ENCODE measurements around the gene BTBD9.

DNA sequence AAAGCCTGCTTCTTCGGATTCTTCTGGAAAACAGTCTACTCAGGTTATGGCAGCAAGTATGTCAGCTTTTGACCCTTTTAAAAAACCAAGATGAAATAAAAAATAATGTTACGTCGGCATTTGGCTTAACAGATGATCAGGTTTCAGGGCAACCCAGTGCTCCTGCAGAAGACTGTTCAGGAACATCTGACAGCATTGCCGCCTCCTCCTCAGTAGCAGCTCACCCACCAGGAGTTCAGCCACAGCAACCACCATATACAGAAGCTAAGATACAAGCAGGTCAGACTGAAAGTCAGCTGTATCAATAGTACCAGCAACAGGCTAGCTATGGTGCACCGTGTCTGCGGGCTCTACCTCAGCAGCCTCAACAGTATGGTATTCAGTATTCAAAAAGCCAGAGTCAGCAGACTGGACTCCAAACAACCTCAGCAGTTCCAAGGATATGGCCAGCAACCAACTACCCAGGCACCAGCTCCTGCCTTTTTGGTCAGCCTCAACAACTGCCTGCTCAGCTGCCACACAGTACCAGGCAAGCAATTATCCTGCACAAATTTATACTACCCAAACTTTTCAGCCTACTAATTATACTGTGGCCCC, 51.9 kb downstream of the BTBD9 start:
- TF ChIP-seq, protein P1, sequence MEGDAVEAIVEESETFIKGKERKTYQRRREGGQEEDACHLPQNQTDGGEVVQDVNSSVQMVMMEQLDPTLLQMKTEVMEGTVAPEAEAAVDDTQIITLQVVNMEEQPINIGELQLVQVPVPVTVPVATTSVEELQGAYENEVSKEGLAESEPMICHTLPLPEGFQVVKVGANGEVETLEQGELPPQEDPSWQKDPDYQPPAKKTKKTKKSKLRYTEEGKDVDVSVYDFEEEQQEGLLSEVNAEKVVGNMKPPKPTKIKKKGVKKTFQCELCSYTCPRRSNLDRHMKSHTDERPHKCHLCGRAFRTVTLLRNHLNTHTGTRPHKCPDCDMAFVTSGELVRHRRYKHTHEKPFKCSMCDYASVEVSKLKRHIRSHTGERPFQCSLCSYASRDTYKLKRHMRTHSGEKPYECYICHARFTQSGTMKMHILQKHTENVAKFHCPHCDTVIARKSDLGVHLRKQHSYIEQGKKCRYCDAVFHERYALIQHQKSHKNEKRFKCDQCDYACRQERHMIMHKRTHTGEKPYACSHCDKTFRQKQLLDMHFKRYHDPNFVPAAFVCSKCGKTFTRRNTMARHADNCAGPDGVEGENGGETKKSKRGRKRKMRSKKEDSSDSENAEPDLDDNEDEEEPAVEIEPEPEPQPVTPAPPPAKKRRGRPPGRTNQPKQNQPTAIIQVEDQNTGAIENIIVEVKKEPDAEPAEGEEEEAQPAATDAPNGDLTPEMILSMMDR (IDR thresholded peaks at IDR 0.05), result no peak
- no peak for TF ChIP-seq POLR2A (IDR thresholded peaks at IDR 0.05)
